ENCODE data around the gene SKOR2.

SKOR2 gene, protein sequence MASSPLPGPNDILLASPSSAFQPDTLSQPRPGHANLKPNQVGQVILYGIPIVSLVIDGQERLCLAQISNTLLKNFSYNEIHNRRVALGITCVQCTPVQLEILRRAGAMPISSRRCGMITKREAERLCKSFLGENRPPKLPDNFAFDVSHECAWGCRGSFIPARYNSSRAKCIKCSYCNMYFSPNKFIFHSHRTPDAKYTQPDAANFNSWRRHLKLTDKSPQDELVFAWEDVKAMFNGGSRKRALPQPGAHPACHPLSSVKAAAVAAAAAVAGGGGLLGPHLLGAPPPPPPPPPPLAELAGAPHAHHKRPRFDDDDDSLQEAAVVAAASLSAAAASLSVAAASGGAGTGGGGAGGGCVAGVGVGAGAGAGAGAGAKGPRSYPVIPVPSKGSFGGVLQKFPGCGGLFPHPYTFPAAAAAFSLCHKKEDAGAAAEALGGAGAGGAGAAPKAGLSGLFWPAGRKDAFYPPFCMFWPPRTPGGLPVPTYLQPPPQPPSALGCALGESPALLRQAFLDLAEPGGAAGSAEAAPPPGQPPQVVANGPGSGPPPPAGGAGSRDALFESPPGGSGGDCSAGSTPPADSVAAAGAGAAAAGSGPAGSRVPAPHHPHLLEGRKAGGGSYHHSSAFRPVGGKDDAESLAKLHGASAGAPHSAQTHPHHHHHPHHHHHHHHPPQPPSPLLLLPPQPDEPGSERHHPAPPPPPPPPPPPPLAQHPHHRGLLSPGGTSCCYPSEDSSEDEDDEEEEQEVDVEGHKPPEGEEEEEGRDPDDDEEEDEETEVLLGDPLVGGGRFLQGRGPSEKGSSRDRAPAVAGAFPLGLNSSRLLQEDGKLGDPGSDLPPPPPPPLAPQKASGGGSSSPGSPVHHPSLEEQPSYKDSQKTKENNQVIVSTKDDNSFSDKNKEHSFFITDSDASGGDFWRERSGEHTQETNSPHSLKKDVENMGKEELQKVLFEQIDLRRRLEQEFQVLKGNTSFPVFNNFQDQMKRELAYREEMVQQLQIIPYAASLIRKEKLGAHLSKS

DNA sequence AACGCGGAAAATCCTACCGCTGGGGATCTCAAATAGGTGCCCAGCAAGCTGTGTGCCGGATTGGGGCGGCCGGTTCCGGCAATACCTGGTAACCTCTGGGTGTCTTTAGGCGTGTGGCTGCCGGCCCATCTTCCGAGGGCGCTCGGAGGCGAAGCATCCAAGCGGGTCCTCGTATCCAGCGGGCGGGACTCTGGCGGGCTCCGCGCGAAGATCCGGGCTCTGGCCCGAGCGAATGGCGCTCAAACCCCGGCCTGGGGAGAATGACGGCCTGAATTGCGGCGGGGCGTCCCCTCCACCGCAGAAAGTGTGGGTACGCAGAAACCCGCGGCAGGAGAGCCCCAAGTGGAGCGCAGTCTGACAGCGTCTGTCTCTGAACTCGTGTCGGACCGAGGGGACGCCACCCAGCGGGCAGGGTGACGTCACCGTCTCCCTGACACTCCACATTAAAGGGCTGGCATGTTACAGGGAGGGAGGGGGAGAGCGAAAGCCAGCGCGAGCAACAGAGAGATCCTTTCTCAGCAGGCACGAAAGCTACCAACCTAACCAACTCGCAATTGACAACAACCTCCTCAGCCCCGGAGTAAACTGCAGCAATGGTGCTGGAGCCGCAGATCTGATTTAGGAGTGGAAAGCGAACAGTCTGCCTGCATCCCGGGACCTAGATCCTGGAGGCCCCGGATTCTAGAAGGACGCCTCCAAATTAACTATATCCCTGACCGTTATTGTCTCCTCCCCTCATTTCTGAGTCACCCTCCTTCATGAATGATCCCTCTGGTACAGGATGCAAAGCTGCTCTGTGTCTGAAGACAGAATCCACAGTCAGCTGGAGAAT, at the start of gene SKOR2:
SKOR2 (minus strand) TSS at position 372 of the 832 bp plus-strand sequence. CDS start 2,477 bp downstream, outside the sequence.
- DNase-seq = peak; percentile 28

DNA sequence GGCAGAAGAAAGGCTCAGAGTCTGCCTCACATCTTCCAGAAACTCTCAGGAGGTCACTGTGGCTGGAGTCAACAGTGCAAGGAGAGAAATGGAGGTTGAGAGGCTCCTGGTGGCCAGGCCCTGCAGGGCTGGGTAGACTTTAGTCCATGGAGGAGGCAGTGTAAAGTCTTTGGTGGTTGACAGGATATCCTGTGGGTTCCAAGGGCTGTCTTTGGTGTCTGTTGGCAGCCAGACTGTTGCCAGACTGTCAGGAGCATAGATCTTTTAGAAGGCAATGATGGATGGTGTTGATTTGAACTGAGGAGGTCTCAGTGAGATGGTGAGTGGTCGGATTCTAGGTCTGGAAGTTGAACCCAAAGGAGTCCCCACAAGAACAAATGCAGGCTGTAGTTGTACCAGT, 45.0 kb upstream of the SKOR2 start:
- no peak for DNase-seq

DNA sequence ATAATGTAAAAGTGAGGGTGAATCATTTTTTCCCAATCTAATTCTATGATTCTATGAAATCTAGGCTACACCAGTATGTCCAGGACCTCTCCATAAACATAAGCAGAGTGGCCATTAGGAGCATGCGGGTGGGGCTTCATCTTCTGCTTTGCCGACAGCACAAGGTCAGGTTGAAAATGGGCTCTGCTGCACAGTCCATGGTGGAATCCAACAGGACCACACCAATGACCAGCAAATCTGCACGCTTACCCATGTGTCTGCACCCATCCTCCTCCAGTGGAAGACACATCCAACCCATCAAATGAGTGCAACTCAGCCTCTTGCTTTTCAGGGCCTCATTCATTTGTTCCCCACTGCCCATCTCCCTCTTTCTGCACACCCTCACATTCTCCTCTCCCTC, 43.3 kb upstream of the SKOR2 start:
- no peak for DNase-seq

DNA sequence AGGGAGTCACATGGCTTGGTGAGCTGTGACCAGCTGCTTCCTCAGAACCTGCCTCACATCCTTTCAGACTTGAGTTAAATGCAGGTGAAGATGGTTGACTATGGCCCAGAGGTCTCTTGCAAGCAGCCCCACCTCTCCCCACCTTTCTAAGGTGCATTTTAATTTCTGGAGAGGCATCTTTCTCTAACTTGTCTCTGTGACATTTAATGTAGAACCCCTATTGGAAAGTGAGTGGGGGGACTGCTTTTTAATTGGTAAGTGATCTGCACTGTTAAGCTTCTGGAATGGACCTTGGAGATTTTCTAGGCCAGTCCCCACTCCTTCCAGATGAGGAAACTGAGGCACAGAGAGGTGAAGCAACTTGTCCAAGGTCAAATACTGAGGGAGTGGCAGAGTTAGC, 37.3 kb upstream of the SKOR2 start:
- no peak for DNase-seq

DNA sequence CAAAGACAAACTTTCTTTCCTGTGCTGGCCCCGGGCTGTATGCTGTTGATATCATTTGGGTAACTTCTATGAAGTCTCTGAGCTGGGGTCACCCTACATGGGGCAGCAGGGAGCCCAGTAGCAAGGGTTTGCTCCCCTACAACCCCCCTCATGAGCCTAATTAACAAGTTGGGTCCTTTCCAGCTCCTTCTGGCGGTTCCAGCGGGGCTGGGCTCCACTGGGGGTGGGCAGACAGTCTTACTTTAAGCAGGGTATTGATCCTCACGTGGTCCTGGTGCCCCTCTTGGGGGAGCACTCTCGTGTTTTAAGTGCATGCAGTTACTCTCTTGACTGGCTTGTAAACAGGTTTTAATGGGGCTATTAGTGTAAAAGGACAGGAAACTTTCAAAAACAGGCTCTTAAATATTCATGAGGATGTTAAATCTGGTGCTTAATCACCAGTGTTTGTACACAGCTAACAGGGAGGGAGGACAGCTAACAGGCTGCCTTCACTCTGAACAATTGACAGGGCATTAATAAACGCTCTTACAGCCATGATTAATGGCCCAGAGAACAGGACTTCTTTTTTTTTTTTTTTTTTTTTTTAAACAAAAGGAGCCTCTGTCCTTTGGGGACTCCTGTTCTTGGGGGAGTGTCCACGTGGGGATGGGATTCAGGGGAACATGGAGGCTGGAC, 36.6 kb upstream of the SKOR2 start:
- DNase-seq = no peak

DNA sequence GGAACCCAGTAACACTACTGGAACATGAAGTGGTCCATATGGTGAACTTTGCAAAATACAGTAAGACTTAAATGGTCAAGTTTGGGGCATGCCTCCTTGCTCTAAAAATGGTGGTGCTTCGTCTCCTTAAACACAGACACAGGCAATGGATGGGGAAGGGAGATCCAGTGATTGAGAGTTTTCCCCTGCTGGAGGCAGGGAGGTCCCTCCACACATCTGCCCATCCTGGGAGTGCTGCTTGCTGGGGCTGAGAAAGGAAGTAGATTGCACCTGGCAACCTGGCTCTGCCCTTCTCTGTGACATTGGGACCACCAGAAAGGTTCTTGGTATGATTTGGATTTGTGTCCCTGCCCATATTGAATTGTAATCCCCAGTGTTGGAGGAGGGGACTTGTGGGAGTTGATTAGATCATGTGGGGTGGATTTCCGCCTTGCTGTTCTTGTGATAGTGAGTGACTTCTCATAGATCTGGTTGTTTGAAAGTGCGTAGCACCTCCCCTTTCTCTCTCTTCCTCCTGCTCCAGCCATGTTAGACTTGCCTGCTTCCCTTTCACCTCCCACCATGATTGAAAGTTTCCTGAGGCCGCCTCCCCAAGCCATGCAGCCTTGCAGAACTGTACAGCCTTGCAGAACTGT, 35.4 kb upstream of the SKOR2 start:
- no peak for DNase-seq

DNA sequence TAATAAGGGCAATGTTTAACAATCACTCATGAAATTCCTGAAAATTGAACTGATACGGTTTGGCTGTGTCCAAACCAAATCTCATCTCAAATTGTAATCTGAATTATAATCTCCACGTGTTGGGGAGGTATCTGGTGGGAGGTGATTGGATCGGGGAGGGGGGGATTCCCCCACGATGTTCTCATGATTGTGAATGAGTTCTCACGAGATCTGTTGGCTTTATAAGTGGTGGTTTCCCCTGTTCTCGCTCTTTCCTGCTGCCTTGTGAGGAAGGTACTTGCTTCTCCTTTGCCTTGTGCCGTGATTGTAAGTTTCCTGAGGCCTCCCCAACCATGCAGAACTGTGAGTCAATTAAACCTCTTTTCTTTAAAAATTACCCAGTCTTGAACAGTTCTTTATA, 34.0 kb upstream of the SKOR2 start:
- DNase-seq = no peak

DNA sequence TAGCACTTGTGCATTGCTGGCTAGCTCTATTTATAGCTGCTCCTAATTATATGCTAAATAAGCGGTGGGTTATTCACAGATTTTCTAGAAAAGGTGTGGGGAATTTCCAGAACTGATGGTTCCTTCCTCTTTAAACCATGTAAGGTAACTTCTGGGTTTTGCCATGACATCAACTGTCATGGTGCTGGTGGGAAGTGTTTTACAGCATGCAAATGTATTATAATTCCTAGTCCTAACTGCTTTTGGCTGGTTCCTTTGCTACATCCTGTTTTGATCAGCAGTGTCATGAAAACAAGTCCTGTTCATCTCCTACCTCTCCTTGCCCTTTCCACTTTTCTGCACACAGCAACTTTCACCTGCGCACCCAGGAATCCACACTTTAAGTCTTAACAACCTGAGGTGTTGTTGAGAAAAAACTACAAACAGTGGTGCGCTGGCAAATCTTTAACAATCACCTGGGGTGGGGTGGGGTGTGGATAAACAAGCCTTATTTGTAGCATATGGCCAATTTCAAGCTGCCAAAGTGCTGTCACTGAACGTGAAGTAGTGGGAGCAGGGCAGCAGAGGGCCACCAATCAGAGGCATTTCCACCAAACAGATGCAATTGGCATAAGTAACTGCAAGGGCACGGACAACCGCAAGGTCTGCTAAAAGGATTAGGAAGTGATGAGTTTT, 33.4 kb upstream of the SKOR2 start:
- DNase-seq = no peak

DNA sequence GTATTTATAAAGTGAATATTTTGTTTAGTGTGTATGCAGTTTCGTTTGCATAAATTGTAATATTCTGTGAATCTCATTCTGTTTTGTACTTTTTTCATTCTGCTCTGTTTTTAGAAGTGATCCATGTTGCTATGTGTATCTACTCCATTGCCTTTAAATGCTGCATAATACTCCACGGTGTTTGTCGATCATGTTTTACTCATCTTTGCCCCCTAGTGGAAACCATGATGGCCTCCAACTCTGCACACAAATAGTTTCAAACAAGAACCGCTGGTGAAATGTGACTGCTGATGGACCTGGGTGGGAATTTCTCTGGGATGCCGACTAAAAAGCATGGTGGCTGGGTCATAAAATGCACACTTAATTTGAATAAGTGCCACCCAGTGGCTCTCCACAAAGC, 32.0 kb upstream of the SKOR2 start:
- DNase-seq = no peak

DNA sequence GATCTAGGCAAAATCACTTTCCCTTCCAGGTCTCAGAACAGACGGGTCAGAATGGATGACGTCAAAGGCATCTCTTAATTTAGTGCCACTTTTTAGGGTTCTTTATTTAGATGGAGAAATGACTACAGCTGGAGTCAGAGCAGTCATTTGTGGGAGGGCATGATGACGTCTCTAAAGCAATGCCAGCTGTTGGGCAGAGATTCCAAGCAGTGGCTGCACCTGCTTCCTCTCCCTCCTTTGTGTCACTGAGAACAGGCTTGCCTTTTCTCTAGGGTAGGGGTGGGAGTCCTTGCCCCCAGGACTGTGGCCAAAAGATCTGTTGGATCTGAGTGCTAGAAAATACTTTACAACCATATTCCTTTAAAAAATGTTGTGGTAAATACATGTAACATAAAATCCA, 28.7 kb upstream of the SKOR2 start:
- DNase-seq = no peak

DNA sequence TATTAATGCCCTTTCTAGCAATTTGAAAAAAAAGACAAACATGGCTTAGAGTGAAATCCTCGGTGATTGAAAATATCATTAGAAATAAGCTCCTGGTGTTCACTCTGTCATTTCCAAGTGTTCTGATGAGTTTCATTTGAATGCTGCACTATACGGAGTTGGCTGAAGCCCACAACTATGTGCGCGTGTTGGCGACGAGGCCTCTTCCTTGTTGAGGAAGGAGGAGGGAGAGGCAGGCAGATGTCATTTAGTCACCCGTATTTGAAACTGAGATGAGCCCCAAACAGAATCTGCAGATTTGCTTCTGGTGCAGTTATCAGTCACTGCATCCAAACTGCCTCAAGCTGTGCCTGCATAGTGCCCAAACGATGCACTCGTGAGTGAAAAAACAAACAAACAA, 23.5 kb upstream of the SKOR2 start:
- DNase-seq = no peak

DNA sequence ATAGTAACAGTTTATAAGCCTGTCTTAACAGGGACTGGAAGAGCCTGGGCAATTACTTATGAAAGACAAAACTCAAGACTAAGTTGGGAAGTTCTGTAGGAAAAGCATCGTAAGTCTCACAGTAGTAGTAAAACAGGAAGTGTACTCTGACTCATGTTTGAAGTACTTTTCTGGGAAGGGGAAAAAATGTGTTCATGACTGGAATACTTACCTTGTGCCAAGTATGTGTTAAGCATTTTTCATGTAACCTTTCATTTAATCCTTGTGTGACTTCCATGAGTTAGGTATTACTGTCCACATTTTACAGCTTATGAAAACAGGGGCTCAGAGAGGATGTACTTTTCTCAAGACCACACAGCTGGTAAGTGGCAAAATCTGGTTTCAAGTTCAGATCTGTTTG, 13.7 kb upstream of the SKOR2 start:
- DNase-seq = no peak

DNA sequence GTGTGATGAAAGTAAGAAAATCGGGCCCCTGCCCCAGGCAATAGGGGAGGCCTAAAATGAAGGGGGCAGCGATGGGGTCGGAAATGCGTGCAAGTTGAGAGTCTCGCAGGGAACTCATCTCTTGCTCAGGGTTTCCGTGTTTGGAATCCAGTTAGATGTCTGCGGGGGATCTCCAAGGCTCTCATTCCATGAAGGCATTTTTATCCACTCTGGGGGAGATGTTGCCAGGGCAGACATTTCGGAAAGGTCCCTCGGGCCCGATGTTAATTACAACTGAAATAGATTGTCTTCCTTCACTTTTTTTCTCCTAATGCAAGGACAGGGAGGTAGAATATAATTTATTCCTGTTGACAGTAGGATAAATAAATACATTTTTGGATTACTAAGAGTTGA, 12.8 kb upstream of the SKOR2 start:
- no peak for DNase-seq

DNA sequence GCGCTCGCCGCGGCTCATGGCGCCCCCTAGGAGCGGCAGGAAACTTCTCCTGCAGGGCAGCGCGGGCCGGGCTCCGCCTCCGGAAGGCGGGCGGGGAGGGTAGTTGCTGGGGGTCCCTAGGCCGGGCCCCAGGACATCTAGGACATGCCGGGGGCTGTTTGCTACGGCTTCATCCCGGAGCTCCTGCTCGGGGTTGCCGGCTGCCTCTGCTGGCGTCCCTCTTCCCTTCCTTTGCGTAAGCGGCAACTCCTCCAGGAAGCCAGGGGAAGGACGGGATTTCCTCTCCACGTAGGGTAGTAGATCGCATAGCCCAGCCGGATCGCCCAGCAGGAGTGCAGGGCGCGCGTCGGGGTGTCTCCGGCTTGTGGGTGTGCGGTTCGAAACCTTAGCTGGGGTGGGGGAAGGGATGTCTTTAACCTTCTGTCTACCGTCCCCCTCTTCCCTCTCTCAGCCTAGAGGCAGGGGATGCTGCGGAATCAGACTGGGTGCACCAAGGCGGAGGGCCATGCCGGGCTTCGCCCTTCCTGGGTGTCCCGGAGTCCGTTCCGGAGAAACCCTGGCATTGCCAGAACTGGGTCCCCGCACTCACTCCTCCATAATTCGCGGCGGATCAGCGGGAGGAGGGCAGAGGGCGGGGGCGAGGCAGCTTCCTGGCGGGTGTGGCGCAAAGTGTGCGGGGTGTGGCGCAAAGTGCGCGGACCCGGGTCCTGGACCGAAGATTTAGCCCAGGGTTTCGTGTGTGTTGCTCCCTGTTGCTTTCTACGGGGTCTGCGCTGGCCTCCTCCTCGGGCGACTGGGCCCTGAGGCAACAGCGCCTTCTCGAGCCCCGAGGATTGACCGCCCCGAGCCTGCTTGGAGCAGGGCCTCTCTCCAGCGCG, 12.2 kb upstream of the SKOR2 start:
- no peak for DNase-seq

DNA sequence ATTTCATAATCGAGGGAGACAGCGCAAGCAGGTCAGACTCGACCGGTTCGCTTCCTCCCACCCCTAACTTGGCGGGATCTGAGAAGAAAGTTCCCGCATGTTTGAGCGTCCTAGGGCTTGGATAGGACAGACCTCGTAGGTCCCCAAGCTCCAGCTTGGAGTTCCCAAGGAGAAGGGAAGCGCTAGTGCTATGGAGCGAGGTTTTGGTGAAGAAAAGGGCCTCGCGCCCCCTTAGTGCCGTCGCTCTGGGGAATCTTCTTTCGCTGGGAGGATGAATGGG, 11.6 kb upstream of the SKOR2 start:
- DNase-seq = no peak

DNA sequence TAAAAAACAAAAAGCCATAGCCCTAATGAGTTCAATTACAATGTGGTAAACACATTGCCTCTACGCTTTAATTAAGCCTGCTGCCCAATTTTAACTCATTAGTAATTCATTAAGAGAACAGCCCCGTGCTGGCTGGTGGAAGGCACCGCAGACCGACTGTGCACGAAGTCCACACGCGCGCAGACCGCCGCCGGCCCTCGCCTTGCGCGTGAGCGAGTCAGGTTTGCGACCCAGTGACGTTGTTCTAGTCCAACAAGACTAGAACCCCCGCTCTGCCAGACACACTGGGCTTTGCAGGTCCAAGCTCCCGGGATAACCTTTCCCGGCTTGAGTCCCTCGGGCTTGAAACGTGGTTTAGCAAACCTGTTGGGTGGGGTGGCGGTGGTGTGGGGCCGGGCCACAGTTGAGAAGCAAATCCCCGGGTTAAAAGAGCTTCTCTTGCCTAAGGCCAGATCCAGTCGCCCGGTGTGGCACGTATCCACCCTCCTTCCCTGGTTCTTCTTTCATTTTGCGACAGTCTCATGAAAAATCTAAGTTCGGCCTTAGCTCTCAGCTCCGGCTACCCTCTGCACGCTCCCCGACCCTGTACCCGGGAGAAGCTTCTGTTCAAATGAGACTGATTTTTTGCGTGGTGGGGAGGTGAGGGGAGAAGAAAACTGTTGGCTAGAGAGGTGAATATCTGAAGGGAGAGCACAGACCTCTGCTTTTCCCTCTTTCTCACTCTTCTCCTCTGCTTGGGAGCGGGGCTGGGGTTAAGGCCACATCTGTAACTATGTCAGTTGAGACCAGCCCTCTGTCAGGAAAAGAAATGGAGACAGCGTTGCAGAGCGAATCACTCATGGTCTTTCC, 11.1 kb upstream of the SKOR2 start:
- DNase-seq = no peak

DNA sequence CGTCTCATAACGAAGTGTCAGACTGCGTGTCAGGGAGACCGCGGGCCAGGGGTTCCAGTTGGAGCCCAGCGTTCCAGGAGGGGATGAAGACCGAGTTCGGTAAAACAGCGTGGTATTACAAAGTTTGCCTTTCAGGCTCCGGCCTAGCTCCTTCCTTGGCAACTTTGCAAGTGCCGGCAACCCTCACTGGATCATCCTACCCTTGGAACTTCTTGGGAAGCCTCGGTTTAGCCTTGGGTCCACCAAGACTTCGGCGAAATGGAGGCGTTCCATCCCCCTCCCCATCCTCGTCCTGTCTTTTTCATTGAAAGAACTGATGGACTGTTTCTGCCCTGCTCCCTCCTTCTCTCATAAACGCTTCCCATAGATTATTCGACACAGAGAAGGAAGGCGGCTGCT, 10.4 kb upstream of the SKOR2 start:
- DNase-seq = no peak

DNA sequence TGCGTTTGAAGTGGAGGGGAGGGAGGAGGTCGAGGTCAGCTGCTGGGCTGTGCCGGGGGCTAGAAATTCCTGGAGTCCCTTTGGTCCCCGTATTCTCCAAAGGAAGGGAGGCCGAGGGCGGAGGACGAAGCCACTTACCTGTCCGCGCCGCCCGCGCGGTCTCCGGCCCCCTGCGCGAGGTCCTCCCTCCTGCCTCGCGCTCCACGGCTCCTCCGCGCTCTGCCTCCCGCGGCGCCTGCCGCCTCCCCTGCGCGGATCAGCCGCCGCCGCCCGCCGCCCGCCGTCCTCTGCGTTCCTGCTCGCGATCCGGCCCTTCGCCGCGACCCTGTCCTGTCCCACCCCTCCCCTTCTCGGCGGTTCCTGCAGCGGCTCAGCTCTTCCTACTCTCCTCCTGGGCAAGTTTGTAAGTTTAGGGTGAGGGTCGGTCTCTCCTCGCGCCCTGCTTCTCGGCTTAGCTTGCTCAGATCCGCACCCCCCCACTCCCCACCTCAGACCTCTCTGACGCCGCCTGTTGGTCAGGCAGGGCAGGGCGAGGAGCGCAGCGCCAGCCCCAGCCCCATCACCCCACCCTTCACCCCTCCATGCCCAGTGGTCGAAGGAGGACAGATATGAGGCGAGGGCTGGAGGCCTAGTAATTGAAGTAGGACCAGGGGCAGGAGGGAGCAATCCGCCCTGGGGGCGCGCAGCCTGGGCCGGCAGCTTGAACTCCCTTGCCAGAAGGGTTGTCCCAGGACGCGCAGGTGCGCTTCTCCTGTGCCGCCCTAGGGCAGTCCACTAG, 9.7 kb upstream of the SKOR2 start:
- no peak for DNase-seq

All from stimulated activated CD4-positive, alpha-beta T cell treated with anti-CD3 and anti-CD28 coated beads, Interleukin-1b, Interleukin-23, amount 100 ng/mL, for 48 hours (primary cell).